ENCODE data around the gene GEMIN5.

GEMIN5 gene

DNA sequence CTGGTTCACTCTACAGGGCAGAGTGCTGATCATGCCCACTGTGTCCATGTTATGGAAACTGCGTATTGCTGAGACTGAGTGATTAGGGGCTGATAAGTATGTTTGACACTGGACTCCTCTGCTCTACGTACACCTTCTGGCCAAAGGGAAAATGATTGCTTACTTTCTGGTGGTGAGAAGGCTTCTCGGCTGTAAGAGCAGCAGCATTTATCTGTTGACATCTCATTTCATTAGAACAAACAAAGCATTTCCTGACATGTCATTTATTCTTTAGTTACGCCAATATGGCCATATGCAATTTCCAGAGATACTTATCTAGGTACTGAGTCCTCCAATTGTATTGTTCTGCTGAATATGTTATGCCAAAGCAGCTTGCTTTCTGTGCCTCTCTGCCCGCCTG, 93.2 kb downstream of the GEMIN5 start:
- FAIRE-seq, result no peak

DNA sequence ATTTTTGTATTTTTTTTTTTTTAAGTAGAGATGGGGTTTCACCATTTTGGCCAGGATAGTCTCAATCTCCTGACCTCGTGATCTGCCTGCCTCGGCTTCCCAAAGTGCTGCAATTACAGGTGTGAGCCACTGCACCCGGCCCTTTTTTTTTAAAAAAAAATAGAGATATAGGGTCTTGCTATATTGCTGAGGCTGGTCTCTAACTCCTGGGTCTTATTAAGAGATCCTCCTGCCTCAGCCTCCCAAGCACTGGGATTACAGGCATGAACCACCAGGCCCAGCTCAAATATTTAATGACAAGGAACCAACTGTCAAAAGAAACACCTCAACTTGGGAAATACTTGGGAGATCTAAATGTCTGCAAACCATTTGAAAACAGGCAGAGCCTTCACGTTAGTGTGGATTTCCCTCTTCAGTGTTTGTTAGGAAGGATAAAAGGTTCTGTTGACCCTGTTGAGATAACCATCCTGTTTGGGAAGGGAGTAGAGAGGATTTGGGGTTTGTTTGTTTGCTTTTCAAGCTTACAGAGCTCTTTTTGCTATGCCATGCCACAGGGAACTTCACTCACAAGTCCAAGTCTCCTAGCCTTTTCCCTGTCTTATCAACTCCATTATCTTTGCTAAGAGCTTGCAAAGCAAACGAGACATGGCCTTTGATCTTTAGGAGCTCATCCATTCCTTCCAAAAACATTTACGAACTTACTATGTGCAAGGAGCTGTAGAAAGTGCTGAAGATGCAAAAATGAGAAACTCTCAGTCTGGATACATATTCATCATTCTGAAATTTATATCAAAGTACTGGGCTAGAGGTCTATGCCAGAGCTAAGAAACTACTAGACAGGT, 95.1 kb downstream of the GEMIN5 start:
- FAIRE-seq, result no peak

DNA sequence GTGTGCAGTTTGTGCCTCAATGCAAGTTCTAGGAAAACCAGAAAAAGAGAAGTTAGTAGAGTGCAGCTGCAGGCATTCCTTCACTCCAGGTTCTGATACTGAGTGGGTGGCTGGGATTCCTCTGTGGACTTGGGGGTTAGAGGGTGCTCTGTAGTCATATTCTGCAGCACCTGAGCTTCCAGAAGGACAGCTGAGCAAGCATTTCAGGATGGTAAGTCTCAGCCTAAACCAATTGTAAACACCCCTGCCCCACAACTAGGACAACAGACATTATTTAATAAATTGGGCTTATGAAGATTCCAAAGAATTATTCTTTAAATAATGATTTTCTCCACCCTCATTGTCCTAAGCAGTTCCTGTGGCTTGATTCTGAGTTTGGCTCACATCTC, 96.7 kb downstream of the GEMIN5 start:
- no peak for FAIRE-seq

DNA sequence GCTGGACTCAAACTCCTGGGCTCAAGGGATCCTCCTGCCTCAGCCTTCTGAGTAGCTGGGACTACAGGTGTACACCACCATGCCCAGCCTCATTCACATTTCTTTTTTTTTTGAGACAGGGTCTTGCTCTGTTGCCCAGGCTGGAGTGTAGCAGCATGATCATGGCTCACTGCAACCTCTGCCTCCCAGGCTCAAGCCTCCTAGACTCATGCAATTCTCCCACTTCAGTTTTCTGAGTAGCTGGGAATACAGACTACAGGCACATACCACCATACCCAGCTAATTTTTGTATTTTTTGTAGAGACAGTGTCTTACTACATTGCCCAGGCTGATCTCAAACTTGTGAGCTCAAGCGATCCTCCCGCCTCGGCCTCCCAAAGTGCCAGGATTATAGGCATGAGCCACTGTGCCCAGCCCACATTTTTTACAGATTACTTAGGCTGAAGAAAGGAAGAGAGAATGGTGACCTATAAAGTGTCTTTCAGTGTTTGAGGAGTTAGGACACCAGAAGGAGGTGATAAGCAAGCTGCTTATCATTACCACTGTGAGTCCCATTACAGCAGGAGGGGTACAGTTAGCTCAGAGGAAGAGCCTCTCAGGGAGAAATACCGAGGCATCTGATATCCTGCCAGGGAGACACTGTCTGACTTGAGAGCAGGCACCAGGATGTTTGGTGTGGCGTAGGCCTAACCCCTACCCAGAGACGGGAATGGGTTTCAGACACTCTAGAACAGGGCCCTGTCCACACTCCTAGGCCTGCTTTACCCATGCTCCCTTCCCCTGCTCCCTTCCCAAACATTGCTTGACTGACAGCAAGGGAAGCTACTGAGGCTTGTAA, 97.4 kb downstream of the GEMIN5 start:
- FAIRE-seq, result no peak

Data from TTC549 (cell line).